ENCODE results near the gene ST14.

DNA sequence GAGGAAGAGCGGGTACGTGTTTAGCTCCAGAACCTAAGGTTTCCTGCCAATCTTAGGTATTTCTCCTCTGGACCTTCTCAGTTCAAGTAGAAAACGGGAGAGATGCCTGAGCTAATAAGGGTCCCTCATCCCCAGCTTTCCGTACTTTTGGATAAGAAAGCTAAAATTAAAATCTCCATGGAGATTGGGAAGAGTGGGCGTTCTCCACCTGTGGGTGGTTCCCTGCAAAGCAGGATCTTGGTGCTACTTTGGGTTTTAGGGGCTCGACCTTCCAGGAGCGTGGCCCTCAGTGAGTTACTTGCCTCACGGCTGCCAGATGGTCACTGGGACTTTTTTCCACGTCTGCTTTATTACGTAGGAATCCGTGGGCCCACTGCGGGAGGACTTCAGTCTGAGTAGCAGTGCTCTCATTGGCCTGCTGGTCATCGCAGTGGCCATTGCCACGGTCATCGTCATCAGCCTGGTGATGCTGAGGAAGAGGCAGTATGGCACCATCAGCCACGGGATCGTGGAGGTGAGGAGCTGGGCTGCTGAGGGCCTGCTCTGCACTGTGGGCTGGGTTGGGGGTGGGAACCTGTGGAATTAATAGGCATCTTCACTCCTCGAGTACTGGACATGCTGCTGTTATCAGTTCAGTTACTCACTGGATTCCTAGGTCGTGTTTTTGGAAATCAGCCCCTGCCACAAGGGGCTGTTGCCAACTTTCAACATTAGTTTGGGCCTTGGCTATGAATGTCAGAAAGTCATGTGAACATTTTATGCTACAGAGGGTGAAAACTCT lies 17.8 kb upstream of the ST14 start:
- TF ChIP-seq, protein P1, sequence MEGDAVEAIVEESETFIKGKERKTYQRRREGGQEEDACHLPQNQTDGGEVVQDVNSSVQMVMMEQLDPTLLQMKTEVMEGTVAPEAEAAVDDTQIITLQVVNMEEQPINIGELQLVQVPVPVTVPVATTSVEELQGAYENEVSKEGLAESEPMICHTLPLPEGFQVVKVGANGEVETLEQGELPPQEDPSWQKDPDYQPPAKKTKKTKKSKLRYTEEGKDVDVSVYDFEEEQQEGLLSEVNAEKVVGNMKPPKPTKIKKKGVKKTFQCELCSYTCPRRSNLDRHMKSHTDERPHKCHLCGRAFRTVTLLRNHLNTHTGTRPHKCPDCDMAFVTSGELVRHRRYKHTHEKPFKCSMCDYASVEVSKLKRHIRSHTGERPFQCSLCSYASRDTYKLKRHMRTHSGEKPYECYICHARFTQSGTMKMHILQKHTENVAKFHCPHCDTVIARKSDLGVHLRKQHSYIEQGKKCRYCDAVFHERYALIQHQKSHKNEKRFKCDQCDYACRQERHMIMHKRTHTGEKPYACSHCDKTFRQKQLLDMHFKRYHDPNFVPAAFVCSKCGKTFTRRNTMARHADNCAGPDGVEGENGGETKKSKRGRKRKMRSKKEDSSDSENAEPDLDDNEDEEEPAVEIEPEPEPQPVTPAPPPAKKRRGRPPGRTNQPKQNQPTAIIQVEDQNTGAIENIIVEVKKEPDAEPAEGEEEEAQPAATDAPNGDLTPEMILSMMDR (IDR thresholded peaks at IDR 0.05), result no peak
- no peak for TF ChIP-seq POLR2A (IDR thresholded peaks at IDR 0.05; ENCODE audit: low read depth)
